Mucosa of stomach (tissue), 1 donor: ENCODE measurements around the gene VGF.
"Not testable (repeated sequence)": the region's sequence is repeated elsewhere in the genome, so short reads cannot be mapped to it uniquely, and the experiment has no call there.

ENCODE experiments used
- H3K27me3 ChIP-seq: one replicate; pipeline ENCODE4 v1.7.0; 2013; ENCODE audit warnings: mild to moderate bottlenecking, low read length; ENCODE audit not compliant: control insufficient read depth, insufficient read depth
- H3K36me3 ChIP-seq: one replicate; pipeline ENCODE4 v1.7.0; 2013; ENCODE audit warnings: low read length; ENCODE audit not compliant: control insufficient read depth, insufficient read depth
- H3K4me1 ChIP-seq: one replicate; pipeline ENCODE4 v1.7.0; 2013; ENCODE audit warnings: mild to moderate bottlenecking, low read length; ENCODE audit not compliant: control insufficient read depth, insufficient read depth
- H3K4me3 ChIP-seq: one replicate; pipeline ENCODE4 v1.7.0; 2013; ENCODE audit warnings: low read length
- H3K9ac ChIP-seq: one replicate; pipeline ENCODE4 v1.7.0; 2013; ENCODE audit warnings: mild to moderate bottlenecking, low read length, moderate library complexity
- H3K9me3 ChIP-seq: one replicate; pipeline ENCODE4 v1.7.0; 2013; ENCODE audit warnings: mild to moderate bottlenecking, low read length, moderate library complexity; ENCODE audit not compliant: control insufficient read depth
- donor health status: Pancreatic carcinoma.

Gene VGF

GRCh38 chr7:101125989-101126650 lies 39.2 kb downstream of the VGF start:
- H3K4me3 ChIP-seq = no peak overlapping the region
- no peaks in the 10 kb centered on the region for H3K36me3 ChIP-seq
- H3K9ac ChIP-seq = peak overlapping the region; percentile 45
- H3K4me1 ChIP-seq = peaks cover 37% of the 10 kb centered on the region
- no peaks in the 10 kb centered on the region for H3K9me3 ChIP-seq
- H3K27me3 ChIP-seq = peaks cover 18% of the 10 kb centered on the region

GRCh38 chr7:101124376-101125056 lies 40.9 kb downstream of the VGF start:
- Histone ChIP-seq H3K4me1 (peaks cover 37% of the 10 kb centered on the region), H3K4me3 (no peak overlapping the region), H3K27me3 (peaks cover 18% of the 10 kb centered on the region), H3K36me3 (no peaks in the 10 kb centered on the region), H3K9ac (no peak overlapping the region), H3K9me3 (no peaks in the 10 kb centered on the region)

- H3K4me1 ChIP-seq = peaks cover 37% of the 10 kb centered on the region
- H3K9ac ChIP-seq = no peak overlapping the region
- H3K27me3 ChIP-seq = peaks cover 18% of the 10 kb centered on the region
- H3K36me3 ChIP-seq = no peaks in the 10 kb centered on the region
- no peaks in the 10 kb centered on the region for H3K9me3 ChIP-seq
- no peak overlapping the region for H3K4me3 ChIP-seq
Observed at GRCh38 chr7:101123703-101124068, 41.7 kb downstream of the VGF start.

GRCh38 chr7:101122933-101123702 lies 42.3 kb downstream of the VGF start:
- H3K36me3 ChIP-seq = no peaks in the 10 kb centered on the region
- peaks cover 37% of the 10 kb centered on the region for H3K4me1 ChIP-seq
- H3K9me3 ChIP-seq = no peaks in the 10 kb centered on the region
- no peak overlapping the region for H3K4me3 ChIP-seq
- peak overlapping the region; percentile 83 for H3K9ac ChIP-seq
- peaks cover 13% of the 10 kb centered on the region for H3K27me3 ChIP-seq

GRCh38 chr7:101121991-101122932 lies 43.1 kb downstream of the VGF start:
- peaks cover 12% of the 10 kb centered on the region for H3K27me3 ChIP-seq
- peak overlapping the region; percentile 74 for H3K4me3 ChIP-seq
- H3K9me3 ChIP-seq = no peaks in the 10 kb centered on the region
- H3K36me3 ChIP-seq = no peaks in the 10 kb centered on the region
- H3K9ac ChIP-seq = peak overlapping the region; percentile 83
- peaks cover 36% of the 10 kb centered on the region for H3K4me1 ChIP-seq

- not testable (repeated sequence) for H3K4me3 ChIP-seq, H3K9me3 ChIP-seq, H3K27me3 ChIP-seq, H3K36me3 ChIP-seq
- peak overlapping the region; percentile 83 for H3K9ac ChIP-seq
- peaks cover 29% of the 10 kb centered on the region for H3K4me1 ChIP-seq
Observed at GRCh38 chr7:101121631-101121990, 43.8 kb downstream of the VGF start.

- H3K4me3 ChIP-seq = no peak overlapping the region
- H3K27me3 ChIP-seq = peaks cover 3% of the 10 kb centered on the region
- no peak overlapping the region for H3K9ac ChIP-seq
- peaks cover 23% of the 10 kb centered on the region for H3K4me1 ChIP-seq
- H3K9me3 ChIP-seq = no peaks in the 10 kb centered on the region
- no peaks in the 10 kb centered on the region for H3K36me3 ChIP-seq
Observed at GRCh38 chr7:101120315-101120714, 45.1 kb downstream of the VGF start.

GRCh38 chr7:101119876-101120275 lies 45.5 kb downstream of the VGF start:
- Histone ChIP-seq H3K4me1 (peaks cover 21% of the 10 kb centered on the region), H3K27me3 (peaks cover 3% of the 10 kb centered on the region), H3K36me3 (no peaks in the 10 kb centered on the region), H3K9me3 (no peaks in the 10 kb centered on the region), H3K9ac (no peak overlapping the region), H3K4me3 (no peak overlapping the region)

GRCh38 chr7:101118856-101119255 lies 46.5 kb downstream of the VGF start:
- H3K27me3 ChIP-seq = peaks cover 3% of the 10 kb centered on the region
- no peak overlapping the region for H3K4me3 ChIP-seq
- H3K9ac ChIP-seq = no peak overlapping the region
- no peaks in the 10 kb centered on the region for H3K9me3 ChIP-seq
- H3K4me1 ChIP-seq = peaks cover 13% of the 10 kb centered on the region
- H3K36me3 ChIP-seq = no peaks in the 10 kb centered on the region

- Histone ChIP-seq H3K27me3 (no peaks in the 10 kb centered on the region), H3K4me3 (no peak overlapping the region), H3K9ac (no peak overlapping the region), H3K4me1 (peaks cover 2% of the 10 kb centered on the region), H3K9me3 (no peaks in the 10 kb centered on the region), H3K36me3 (no peaks in the 10 kb centered on the region)
Observed at GRCh38 chr7:101116898-101117297, 48.5 kb downstream of the VGF start.

- no peaks in the 10 kb centered on the region for H3K36me3 ChIP-seq
- no peak overlapping the region for H3K4me3 ChIP-seq
- no peaks in the 10 kb centered on the region for H3K4me1 ChIP-seq
- H3K27me3 ChIP-seq = no peaks in the 10 kb centered on the region
- H3K9ac ChIP-seq = no peak overlapping the region
- no peaks in the 10 kb centered on the region for H3K9me3 ChIP-seq
Observed at GRCh38 chr7:101115215-101115614, 50.2 kb downstream of the VGF start.
